Upper lobe of left lung (tissue), 6 donors: ENCODE measurements around the gene SMAD6. TPM values are rescaled to one million over a fixed set of nuclear protein-coding genes. Genes with fewer than 3 reads are reported as not detected.
A peak's percentile ranks its signal among the peaks of the same experiment; 100 is the strongest.

ENCODE experiments used
- ATAC-seq, 2 donors: fragments of 200-7000 bp; cut with Tn5 transposase; one replicate each; pipeline ENCODE4 v1.9.1; 2022; ENCODE audit warnings: mild to moderate bottlenecking in 2 of 2, moderate library complexity in 2 of 2; ENCODE audit not compliant: low FRiP score in 2 of 2
- DNase-seq, 2 donors: peaks; one replicate each; pipeline ENCODE4 v3.0.0-alpha.2; 2019 to 2020
- H3K27ac ChIP-seq, 4 donors: fragments of 200-600 bp; sonication (generic); one replicate each; pipeline ENCODE4 v1.5.1; 2016 to 2019
- H3K27me3 ChIP-seq, 4 donors: fragments of 200-600 bp; sonication (generic); one replicate each; pipeline ENCODE4 v1.5.1; 2017 to 2019
- H3K36me3 ChIP-seq, 4 donors: fragments of 200-600 bp; sonication (generic); one replicate each; pipeline ENCODE4 v1.5.1; 2016 to 2019
- H3K4me1 ChIP-seq, 4 donors: fragments of 200-600 bp; sonication (generic); one replicate each; pipeline ENCODE4 v1.5.1; 2018 to 2019
- H3K4me3 ChIP-seq, 4 donors: fragments of 200-600 bp; sonication (generic); one replicate each; pipeline ENCODE4 v1.5.1; 2017 to 2019; ENCODE audit warnings: mild to moderate bottlenecking in 2 of 4, moderate library complexity in 1 of 4
- H3K9me3 ChIP-seq, 4 donors: fragments of 200-600 bp; sonication (generic); one replicate each; pipeline ENCODE4 v1.5.1; 2018 to 2019
- CTCF ChIP-seq, 6 experiments: fragments of 450-650 bp in 4 of 6; fragments of 200-600 bp in 2 of 6; sonication (generic) in 2 of 6; IDR thresholded peaks; one replicate each; pipeline ENCODE4 v1.5.1; 2016 to 2019; ENCODE audit warnings: antibody characterized with exemption in 6 of 6
- EP300 ChIP-seq, 4 donors: sonication (generic); formaldehyde crosslinking; IDR thresholded peaks; one replicate each; pipeline ENCODE4 v1.5.1; 2017; ENCODE audit warnings: antibody characterized with exemption in 4 of 4, control low read depth in 2 of 4
- POLR2A ChIP-seq, 4 donors: fragments of 450-650 bp; IDR thresholded peaks; one replicate each; pipeline ENCODE4 v1.5.1; 2016 to 2017; ENCODE audit warnings: antibody characterized with exemption in 4 of 4, mild to moderate bottlenecking in 2 of 4
- POLR2AphosphoS5 ChIP-seq, 2 donors: sonication (generic); formaldehyde crosslinking; IDR thresholded peaks; one replicate each; pipeline ENCODE4 v1.5.1; 2017; ENCODE audit warnings: antibody characterized with exemption in 2 of 2
- WGBS, 2 donors: methylation state at CpG; one replicate each; pipeline ENCODE4 v1.1.5; 2017 to 2018; 5-methylcytosine and 5-hydroxymethylcytosine counted together
- total RNA-seq, 6 donors: library from RNA; depleted of rRNA in 4 of 6; stranded (reverse); fragments of >200 nt in 4 of 6; gene quantifications; one replicate each; pipeline versions ENCODE4 v1.1.0 to v1.2.1, GENCODE V29; 2016 to 2021
- donor health status: DM: no; HTN: no; CAD: no; lungs with moderate emphysema.
- donor health status: DM: no; HTN: yes; CAD: no; lungs with severe emphysema.

SMAD6 gene
- total RNA-seq, 6 donors from 2014 or later: 76.6 to 377 (median 102) TPM

GRCh38 chr15:66787489-66787871 lies 85.4 kb downstream of the SMAD6 start:
- WGBS, 2 donors: 84 to 100% methylated on average over 1 of the region's 1 CpG
- no peak for TF ChIP-seq POLR2A (IDR thresholded peaks at IDR 0.05)
- TF ChIP-seq CTCF (IDR thresholded peaks at IDR 0.05): no peak
- TF ChIP-seq EP300 (IDR thresholded peaks at IDR 0.05): no peak
- no peak for TF ChIP-seq POLR2AphosphoS5 (IDR thresholded peaks at IDR 0.05)
- no peak overlapping the region for H3K27ac ChIP-seq
- H3K4me3 ChIP-seq: no peak overlapping the region
- DNase-seq: no peak
- peaks cover 0 to 22% (median 0%) of the 10 kb centered on the region in 4 donors for H3K36me3 ChIP-seq
- no peak for ATAC-seq
- no peaks in the 10 kb centered on the region for H3K27me3 ChIP-seq
- peaks cover 0 to 5% (median 0%) of the 10 kb centered on the region in 4 donors for H3K4me1 ChIP-seq
- no peaks in the 10 kb centered on the region for H3K9me3 ChIP-seq

DNA sequence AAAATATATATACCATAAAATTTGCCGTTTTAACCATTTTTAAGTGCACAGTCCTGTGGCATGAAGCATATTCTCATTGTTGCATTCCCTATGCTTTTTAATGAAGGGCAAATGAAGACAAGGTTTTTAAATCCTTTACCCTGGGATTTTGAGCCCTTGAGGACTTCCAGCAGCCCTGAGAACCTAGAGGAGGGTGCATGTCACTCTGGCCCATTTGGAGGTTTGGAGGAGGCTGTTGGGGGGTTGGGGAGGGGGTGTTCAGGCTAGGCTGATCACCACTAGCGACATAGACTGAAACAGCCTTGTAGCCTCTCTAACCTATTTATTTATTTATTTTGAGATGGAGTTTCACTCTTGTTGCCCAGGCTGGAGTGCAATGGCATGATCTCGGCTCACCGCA lies 86.0 kb downstream of the SMAD6 start:
- Histone ChIP-seq H3K4me1 (peaks cover 0 to 5% (median 0%) of the 10 kb centered on the region in 4 donors), H3K27ac (no peak overlapping the region), H3K9me3 (no peaks in the 10 kb centered on the region), H3K36me3 (peaks cover 0 to 18% (median 0%) of the 10 kb centered on the region in 4 donors), H3K4me3 (no peak overlapping the region), H3K27me3 (no peaks in the 10 kb centered on the region)
- TF ChIP-seq POLR2A (IDR thresholded peaks at IDR 0.05): no peak
- no peak for TF ChIP-seq EP300 (IDR thresholded peaks at IDR 0.05)
- TF ChIP-seq POLR2AphosphoS5 (IDR thresholded peaks at IDR 0.05): no peak
- TF ChIP-seq CTCF (IDR thresholded peaks at IDR 0.05): no peak
- no peak for DNase-seq
- 94 to 99% methylated on average over 4 of the region's 4 CpGs for WGBS, 2 donors
- ATAC-seq: no peak

- H3K9me3 ChIP-seq: no peaks in the 10 kb centered on the region
- H3K27me3 ChIP-seq: no peaks in the 10 kb centered on the region
- ATAC-seq: peak; percentile 44 to 82
- H3K4me1 ChIP-seq: peaks cover 0 to 5% (median 0%) of the 10 kb centered on the region in 4 donors
- H3K27ac ChIP-seq: peak overlapping the region in 1 of 4 donors; percentile 42
- TF ChIP-seq POLR2A (IDR thresholded peaks at IDR 0.05): no peak
- no peak for TF ChIP-seq POLR2AphosphoS5 (IDR thresholded peaks at IDR 0.05)
- peak; percentile 33 to 58 (median 42) for TF ChIP-seq CTCF (IDR thresholded peaks at IDR 0.05)
- TF ChIP-seq EP300 (IDR thresholded peaks at IDR 0.05): no peak
- H3K36me3 ChIP-seq: peaks cover 0 to 5% (median 0%) of the 10 kb centered on the region in 4 donors
- WGBS, 2 donors: 61 to 73% methylated on average over 5 of the region's 5 CpGs
- DNase-seq: peak in 1 of 2 donors; percentile 49
- no peak overlapping the region for H3K4me3 ChIP-seq
These were observed 87.3 kb downstream of the SMAD6 start for GRCh38 chr15:66789029-66790025.

DNA sequence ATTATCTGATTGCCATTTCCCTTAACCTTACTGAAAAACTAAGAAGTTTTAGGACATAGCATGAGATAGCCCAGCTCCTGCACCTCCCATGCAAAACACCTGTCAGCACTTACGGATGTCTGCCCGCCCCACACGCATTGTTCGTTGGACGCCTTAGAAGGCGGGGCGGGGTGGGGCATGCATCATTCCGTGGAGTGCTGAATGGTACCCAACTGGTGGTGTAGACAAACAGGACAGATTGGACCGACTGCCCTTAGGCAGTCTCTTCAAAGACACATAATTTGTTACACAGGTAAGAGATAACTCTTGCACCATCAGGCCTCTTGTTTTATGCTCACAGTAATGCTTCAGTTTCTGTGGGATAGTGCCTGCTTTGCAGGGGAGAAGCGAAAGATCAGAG lies 93.8 kb downstream of the SMAD6 start:
- DNase-seq: peak in 1 of 2 donors; percentile 15
- H3K27ac ChIP-seq: no peak overlapping the region
- H3K36me3 ChIP-seq: no peaks in the 10 kb centered on the region
- no peaks in the 10 kb centered on the region for H3K27me3 ChIP-seq
- no peak for TF ChIP-seq POLR2A (IDR thresholded peaks at IDR 0.05)
- TF ChIP-seq POLR2AphosphoS5 (IDR thresholded peaks at IDR 0.05): no peak
- TF ChIP-seq CTCF (IDR thresholded peaks at IDR 0.05): no peak
- TF ChIP-seq EP300 (IDR thresholded peaks at IDR 0.05): no peak
- 89 to 93% methylated on average over 10 of the region's 10 CpGs for WGBS, 2 donors
- H3K4me1 ChIP-seq: no peaks in the 10 kb centered on the region
- no peak for ATAC-seq
- no peaks in the 10 kb centered on the region for H3K9me3 ChIP-seq
- H3K4me3 ChIP-seq: no peak overlapping the region
